GM12892 (cell line): ENCODE measurements around the gene GNB3.

Source experiments
- POLR2AphosphoS5 ChIP-seq: IDR thresholded peaks from 2 replicates; pipeline ENCODE4 v1.6.1; 2011; ENCODE audit warnings: low read depth, low read length, control low read depth
- TAF1 ChIP-seq: IDR thresholded peaks from 2 replicates; pipeline ENCODE4 v1.6.1; 2011; ENCODE audit warnings: low read depth, mild to moderate bottlenecking, control low read depth, low read length, borderline replicate concordance

DNA sequence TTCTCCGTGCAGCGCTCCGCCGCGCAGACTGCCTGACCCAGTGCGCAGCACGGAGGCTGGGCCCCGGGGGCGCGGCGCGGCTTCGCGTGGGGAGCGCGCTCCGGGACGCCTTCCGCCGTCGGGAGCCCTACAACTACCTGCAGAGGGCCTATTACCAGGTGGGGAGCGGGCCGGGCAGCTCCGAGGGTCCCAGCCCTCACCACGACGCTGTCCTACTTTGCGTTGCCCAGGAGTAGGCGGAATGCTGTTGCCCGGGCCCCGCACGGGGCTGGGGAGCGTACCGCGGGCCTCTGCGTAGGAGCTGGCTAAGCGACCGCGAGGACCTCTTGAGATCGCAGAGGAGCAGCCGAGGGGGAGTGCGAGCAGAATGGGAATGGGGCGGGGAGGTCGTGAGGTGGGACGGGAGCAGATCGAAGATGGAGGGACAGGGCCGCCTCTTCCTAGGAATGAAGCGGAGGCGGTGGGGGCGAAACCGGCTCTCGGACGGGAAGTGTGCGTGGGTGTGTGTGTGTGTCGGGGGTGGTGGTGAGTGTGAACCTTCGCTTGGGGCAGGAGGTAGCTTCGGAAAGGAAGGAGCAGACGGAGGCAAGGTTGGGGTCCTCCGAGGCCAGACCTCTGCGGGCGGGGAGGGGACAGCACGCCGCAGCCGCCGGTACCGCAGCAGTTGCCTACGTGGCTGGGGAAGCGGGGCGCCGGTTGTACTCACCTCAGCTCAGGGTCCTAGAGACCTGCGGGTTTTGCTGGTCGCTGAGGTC is 11.8 kb upstream of the GNB3 start:
- TF ChIP-seq POLR2AphosphoS5, result no peak
- no peak for TF ChIP-seq TAF1
